Measurements from ENCODE around the gene TPO.

The TPO gene

DNA sequence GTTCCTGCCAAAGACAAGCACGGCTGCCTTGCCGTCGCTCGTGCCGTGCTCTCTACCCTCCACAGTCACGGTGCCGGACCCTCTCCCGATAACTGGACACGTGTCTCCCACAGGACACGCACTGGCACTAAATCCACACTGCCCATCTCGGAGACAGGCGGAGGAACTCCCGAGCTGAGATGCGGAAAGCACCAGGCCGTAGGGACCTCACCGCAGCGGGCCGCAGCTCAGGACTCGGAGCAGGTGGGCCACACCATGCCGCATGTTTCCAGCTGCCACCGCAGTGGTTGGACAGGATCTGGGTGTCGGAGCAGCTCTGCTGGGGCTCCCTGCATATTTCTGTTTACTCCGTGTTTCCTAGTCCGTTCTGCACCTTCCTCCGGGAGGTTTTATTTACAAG, 127.2 kb downstream of the TPO start:
- Mint-ChIP-seq H3K4me1 (peaks cover 52% of the 10 kb centered on the region), H3K27ac (no peak overlapping the region), H3K4me3 (no peak overlapping the region), H3K9me3 (no peaks in the 10 kb centered on the region), H3K36me3 (ENCODE audit: low read depth) (no peaks in the 10 kb centered on the region), H3K27me3 (ENCODE audit: low read depth, poor library complexity) (peaks cover 11% of the 10 kb centered on the region)
- TF ChIP-seq, protein P1, sequence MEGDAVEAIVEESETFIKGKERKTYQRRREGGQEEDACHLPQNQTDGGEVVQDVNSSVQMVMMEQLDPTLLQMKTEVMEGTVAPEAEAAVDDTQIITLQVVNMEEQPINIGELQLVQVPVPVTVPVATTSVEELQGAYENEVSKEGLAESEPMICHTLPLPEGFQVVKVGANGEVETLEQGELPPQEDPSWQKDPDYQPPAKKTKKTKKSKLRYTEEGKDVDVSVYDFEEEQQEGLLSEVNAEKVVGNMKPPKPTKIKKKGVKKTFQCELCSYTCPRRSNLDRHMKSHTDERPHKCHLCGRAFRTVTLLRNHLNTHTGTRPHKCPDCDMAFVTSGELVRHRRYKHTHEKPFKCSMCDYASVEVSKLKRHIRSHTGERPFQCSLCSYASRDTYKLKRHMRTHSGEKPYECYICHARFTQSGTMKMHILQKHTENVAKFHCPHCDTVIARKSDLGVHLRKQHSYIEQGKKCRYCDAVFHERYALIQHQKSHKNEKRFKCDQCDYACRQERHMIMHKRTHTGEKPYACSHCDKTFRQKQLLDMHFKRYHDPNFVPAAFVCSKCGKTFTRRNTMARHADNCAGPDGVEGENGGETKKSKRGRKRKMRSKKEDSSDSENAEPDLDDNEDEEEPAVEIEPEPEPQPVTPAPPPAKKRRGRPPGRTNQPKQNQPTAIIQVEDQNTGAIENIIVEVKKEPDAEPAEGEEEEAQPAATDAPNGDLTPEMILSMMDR (IDR thresholded peaks at IDR 0.05): no peak
- no peak for DNase-seq

DNA sequence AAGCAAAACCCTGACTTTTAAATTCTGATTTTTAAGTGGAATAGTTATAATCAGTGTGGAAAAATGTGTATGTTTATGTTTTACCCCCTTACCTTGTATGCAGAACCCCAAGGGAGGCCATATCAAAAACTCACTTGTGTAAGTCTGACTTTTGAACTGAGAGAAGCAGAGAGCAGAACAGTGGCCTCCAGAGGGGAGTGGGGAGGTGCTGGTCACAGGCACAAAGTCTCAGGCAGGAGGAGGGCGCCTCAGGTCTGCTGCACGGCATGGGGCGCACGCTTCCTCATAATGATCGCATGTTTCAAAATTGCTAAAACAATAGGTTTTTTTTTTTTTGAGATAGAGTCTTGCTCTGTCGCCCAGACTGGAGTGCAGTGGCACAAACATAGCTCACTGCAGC, 127.8 kb downstream of the TPO start:
- H3K4me3 Mint-ChIP-seq: no peak overlapping the region
- peaks cover 12% of the 10 kb centered on the region for H3K27me3 Mint-ChIP-seq (ENCODE audit: low read depth, poor library complexity)
- H3K4me1 Mint-ChIP-seq: peaks cover 56% of the 10 kb centered on the region
- TF ChIP-seq, protein P1 (IDR thresholded peaks at IDR 0.05): no peak
- no peaks in the 10 kb centered on the region for H3K36me3 Mint-ChIP-seq (ENCODE audit: low read depth)
- H3K9me3 Mint-ChIP-seq: no peaks in the 10 kb centered on the region
- no peak overlapping the region for H3K27ac Mint-ChIP-seq
- DNase-seq: no peak

DNA sequence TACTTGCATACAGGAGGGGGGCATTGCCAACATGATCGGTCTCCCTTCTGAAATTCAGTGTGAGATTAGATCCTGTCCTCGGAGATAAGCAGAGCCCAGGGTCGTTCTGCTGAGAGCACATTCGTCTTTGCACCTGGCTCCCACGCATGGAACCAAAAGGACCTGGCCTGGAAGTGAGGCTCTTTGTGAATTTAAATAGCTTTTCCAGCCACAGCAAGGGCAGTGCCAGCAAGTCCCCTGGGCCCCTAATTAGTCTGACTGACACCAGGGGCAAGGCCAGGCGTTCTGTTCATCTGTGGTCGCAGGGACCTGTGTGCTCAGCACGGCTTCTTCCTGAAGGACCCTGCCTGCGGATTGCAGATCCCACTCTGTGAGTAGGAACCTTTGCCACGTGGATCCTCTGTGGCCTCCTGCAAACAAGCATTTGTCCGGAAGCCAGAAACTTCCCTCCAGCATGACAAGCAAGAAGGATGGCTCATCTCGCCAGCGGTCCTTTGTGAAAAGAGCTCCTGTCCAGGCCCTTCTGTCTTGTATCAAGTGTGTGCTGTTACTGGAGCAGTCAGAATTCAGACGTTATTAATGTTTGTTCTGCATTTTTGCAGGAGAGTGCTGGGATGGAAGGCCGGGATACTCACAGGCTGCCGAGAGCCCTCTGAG, 128.7 kb downstream of the TPO start:
- Mint-ChIP-seq H3K27ac (peak overlapping the region; percentile 42), H3K4me1 (peaks cover 63% of the 10 kb centered on the region), H3K4me3 (no peak overlapping the region), H3K9me3 (no peaks in the 10 kb centered on the region), H3K36me3 (ENCODE audit: low read depth) (no peaks in the 10 kb centered on the region), H3K27me3 (ENCODE audit: low read depth, poor library complexity) (peaks cover 17% of the 10 kb centered on the region)
- TF ChIP-seq, protein P1 (IDR thresholded peaks at IDR 0.05): no peak
- no peak for DNase-seq

DNA sequence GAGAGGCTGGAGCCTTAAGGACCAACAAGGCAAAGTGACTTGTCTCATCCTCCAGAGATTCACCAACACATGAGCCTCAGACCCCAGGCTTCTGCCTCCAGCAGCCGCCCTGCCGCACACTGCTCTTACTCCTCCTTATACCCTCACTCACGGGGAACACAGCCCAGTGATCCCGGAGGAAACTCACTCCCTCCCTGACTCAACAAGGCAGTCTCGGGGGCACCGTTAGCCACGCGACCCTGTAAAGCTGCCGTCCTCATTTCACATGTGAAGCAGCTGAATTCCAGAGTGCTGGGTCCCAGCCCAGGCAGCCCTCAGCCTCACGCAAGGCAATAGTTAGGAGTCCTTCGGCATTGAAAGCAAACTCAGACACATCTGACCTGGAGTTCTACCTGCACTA, 129.7 kb downstream of the TPO start:
- H3K27ac Mint-ChIP-seq: peak overlapping the region; percentile 83
- peaks cover 17% of the 10 kb centered on the region for H3K27me3 Mint-ChIP-seq (ENCODE audit: low read depth, poor library complexity)

DNA sequence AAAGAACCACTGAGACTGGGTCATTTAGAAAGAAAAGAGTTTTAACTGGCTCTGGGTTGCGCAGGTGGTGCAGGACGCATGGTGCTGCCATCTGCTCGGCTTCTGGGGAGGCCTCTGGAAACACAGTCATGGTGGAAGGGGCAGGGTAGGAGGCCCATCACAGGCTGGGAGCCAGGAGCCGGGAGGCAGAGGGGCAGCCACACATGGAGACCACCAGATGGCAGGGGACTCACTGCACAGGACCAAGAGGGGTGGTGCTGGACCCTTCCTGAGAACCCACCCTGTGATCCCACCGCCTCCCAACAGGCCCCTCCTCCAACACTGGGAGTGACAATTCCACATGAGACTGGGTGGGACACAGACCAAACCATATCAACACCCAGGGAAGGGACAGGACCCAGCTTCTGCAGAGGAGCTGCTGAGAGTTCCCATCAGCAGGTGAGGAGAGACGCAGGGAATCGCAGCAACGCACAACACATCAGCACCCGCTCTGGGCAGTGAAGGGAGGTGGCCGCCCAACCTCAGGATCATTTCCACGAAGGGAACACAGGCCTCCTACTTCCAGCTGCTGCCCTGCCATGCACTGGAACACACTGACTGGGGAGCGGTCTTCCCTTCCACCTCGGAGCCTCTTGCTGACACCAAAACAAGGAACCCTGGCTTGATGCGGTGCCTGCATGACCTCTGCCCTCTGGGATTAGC, 130.7 kb downstream of the TPO start:
- no peak overlapping the region for H3K4me3 Mint-ChIP-seq
- no peak overlapping the region for H3K27ac Mint-ChIP-seq
- no peaks in the 10 kb centered on the region for H3K36me3 Mint-ChIP-seq (ENCODE audit: low read depth)
- H3K9me3 Mint-ChIP-seq: no peaks in the 10 kb centered on the region
- no peak for DNase-seq
- TF ChIP-seq, protein P1 (IDR thresholded peaks at IDR 0.05): no peak
- peaks cover 60% of the 10 kb centered on the region for H3K4me1 Mint-ChIP-seq
- peaks cover 15% of the 10 kb centered on the region for H3K27me3 Mint-ChIP-seq (ENCODE audit: low read depth, poor library complexity)

More for the DNA sequence above, 129.7 kb downstream of the TPO start:
- TF ChIP-seq, protein P1 (IDR thresholded peaks at IDR 0.05): no peak
- Mint-ChIP-seq H3K36me3 (ENCODE audit: low read depth) (no peaks in the 10 kb centered on the region), H3K4me3 (peak overlapping the region; percentile 44), H3K4me1 (peaks cover 63% of the 10 kb centered on the region), H3K9me3 (no peaks in the 10 kb centered on the region)
- DNase-seq: no peak

Measured in nephron progenitor cell (in vitro differentiated cells).